ENCODE results near the gene C5orf58.

DNA sequence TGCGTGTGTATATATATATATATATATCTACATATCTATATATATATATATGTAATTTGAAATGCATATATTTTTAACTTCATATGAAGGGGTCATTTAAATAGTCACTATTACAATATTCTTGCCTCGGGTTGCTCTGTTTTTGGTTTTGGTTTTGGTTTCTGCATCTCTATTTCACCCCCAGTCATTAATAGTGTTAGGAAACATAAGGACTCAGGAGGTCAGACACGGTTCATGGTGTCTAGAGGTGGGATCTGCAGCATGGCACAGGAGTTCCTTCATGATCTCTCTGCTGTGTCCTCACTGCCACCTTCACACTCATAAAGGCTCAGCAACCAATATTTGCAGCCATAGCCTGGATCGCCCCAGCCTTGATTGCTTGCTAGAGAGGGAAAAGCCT is 16.6 kb downstream of the C5orf58 start:
- TF ChIP-seq, protein P1, sequence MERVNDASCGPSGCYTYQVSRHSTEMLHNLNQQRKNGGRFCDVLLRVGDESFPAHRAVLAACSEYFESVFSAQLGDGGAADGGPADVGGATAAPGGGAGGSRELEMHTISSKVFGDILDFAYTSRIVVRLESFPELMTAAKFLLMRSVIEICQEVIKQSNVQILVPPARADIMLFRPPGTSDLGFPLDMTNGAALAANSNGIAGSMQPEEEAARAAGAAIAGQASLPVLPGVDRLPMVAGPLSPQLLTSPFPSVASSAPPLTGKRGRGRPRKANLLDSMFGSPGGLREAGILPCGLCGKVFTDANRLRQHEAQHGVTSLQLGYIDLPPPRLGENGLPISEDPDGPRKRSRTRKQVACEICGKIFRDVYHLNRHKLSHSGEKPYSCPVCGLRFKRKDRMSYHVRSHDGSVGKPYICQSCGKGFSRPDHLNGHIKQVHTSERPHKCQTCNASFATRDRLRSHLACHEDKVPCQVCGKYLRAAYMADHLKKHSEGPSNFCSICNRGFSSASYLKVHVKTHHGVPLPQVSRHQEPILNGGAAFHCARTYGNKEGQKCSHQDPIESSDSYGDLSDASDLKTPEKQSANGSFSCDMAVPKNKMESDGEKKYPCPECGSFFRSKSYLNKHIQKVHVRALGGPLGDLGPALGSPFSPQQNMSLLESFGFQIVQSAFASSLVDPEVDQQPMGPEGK (CRISPR knock-in tag; IDR thresholded peaks at IDR 0.05; ENCODE audit: borderline replicate concordance): no peak
- TF ChIP-seq, protein P2, sequence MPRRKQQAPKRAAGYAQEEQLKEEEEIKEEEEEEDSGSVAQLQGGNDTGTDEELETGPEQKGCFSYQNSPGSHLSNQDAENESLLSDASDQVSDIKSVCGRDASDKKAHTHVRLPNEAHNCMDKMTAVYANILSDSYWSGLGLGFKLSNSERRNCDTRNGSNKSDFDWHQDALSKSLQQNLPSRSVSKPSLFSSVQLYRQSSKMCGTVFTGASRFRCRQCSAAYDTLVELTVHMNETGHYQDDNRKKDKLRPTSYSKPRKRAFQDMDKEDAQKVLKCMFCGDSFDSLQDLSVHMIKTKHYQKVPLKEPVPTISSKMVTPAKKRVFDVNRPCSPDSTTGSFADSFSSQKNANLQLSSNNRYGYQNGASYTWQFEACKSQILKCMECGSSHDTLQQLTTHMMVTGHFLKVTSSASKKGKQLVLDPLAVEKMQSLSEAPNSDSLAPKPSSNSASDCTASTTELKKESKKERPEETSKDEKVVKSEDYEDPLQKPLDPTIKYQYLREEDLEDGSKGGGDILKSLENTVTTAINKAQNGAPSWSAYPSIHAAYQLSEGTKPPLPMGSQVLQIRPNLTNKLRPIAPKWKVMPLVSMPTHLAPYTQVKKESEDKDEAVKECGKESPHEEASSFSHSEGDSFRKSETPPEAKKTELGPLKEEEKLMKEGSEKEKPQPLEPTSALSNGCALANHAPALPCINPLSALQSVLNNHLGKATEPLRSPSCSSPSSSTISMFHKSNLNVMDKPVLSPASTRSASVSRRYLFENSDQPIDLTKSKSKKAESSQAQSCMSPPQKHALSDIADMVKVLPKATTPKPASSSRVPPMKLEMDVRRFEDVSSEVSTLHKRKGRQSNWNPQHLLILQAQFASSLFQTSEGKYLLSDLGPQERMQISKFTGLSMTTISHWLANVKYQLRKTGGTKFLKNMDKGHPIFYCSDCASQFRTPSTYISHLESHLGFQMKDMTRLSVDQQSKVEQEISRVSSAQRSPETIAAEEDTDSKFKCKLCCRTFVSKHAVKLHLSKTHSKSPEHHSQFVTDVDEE (CRISPR knock-in tag; IDR thresholded peaks at IDR 0.05): no peak
- no peak for TF ChIP-seq BACH2 (CRISPR knock-in tag; IDR thresholded peaks at IDR 0.05; ENCODE audit: borderline replicate concordance)
- no peak for TF ChIP-seq ARNTL (CRISPR knock-in tag; IDR thresholded peaks at IDR 0.05; ENCODE audit: borderline replicate concordance, low read depth)
- no peak for TF ChIP-seq ESRRG (CRISPR knock-in tag; IDR thresholded peaks at IDR 0.05)
- TF ChIP-seq TOX (CRISPR knock-in tag; IDR thresholded peaks at IDR 0.05; ENCODE audit: borderline replicate concordance): no peak
- TF ChIP-seq ZNF70 (CRISPR knock-in tag; IDR thresholded peaks at IDR 0.05): no peak
- TF ChIP-seq, protein P3, sequence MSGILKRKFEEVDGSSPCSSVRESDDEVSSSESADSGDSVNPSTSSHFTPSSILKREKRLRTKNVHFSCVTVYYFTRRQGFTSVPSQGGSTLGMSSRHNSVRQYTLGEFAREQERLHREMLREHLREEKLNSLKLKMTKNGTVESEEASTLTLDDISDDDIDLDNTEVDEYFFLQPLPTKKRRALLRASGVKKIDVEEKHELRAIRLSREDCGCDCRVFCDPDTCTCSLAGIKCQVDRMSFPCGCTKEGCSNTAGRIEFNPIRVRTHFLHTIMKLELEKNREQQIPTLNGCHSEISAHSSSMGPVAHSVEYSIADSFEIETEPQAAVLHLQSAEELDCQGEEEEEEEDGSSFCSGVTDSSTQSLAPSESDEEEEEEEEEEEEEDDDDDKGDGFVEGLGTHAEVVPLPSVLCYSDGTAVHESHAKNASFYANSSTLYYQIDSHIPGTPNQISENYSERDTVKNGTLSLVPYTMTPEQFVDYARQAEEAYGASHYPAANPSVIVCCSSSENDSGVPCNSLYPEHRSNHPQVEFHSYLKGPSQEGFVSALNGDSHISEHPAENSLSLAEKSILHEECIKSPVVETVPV (CRISPR knock-in tag; IDR thresholded peaks at IDR 0.05): no peak
